K562 (cell line): Measurements from ENCODE around the gene DARS2. TPM values are rescaled to one million over a fixed set of nuclear protein-coding genes. Genes with fewer than 3 reads are reported as not detected.

Source experiments
- ASH1L ChIP-seq: fragments of 450-650 bp; IDR thresholded peaks from 2 replicates; pipeline ENCODE4 v1.6.1; 2018; ENCODE audit warnings: borderline replicate concordance, mild to moderate bottlenecking, low read depth; ENCODE audit not compliant: partially characterized antibody
- ATF7 ChIP-seq: fragments of 450-650 bp; IDR thresholded peaks from 2 replicates; pipeline ENCODE4 v1.7.1; 2014; ENCODE audit warnings: mild to moderate bottlenecking, moderate library complexity
- C11orf30 ChIP-seq: fragments of 450-650 bp; IDR thresholded peaks from 2 replicates; pipeline ENCODE4 v1.6.1; 2016; ENCODE audit warnings: low read depth, mild to moderate bottlenecking
- CREM ChIP-seq: IDR thresholded peaks from 2 replicates; pipeline ENCODE4 v1.6.1; 2014; ENCODE audit warnings: antibody characterized with exemption, low read depth
- ERF ChIP-seq: fragments of 450-650 bp; formaldehyde crosslinking; IDR thresholded peaks from 2 replicates; pipeline ENCODE4 v1.4.0; 2020; ENCODE audit warnings: mild to moderate bottlenecking, mixed read lengths
- ESRRA ChIP-seq: fragments of 450-650 bp; IDR thresholded peaks from 2 replicates; pipeline ENCODE4 v1.6.1; 2014; ENCODE audit warnings: low read depth, mild to moderate bottlenecking, moderate library complexity, borderline replicate concordance
- HNRNPL ChIP-seq: fragments of 200-400 bp; formaldehyde crosslinking; IDR thresholded peaks from 2 replicates; pipeline ENCODE4 v1.6.1; 2017; ENCODE audit warnings: low read depth, mild to moderate bottlenecking, low read length
- LEF1 ChIP-seq: fragments of 450-650 bp; IDR thresholded peaks from 2 replicates; pipeline ENCODE4 v1.6.1; 2016; ENCODE audit warnings: mild to moderate bottlenecking
- NFXL1 ChIP-seq: fragments of 450-650 bp; formaldehyde crosslinking; IDR thresholded peaks from 2 replicates; pipeline ENCODE4 v1.4.0; 2021; ENCODE audit warnings: mild to moderate bottlenecking
- POLR2AphosphoS5 ChIP-seq: IDR thresholded peaks from 2 replicates; pipeline ENCODE4 v1.6.1; 2011; ENCODE audit warnings: mild to moderate bottlenecking, low read depth, low read length, moderate library complexity; ENCODE audit not compliant: control insufficient read depth, insufficient read depth
- RBFOX2 ChIP-seq: fragments of 200-400 bp; formaldehyde crosslinking; IDR thresholded peaks from 2 replicates; pipeline ENCODE4 v1.6.1; 2017; ENCODE audit warnings: low read depth, mild to moderate bottlenecking, low read length, moderate library complexity
- SMARCA5 ChIP-seq: fragments of 450-650 bp; IDR thresholded peaks from 2 replicates; pipeline ENCODE4 v1.6.1; 2016
- TARDBP ChIP-seq: fragments of 450-650 bp; IDR thresholded peaks from 2 replicates; pipeline ENCODE4 v1.6.1; 2016
- TBL1XR1 ChIP-seq, 2 experiments: IDR thresholded peaks; 2 replicates each; pipeline ENCODE4 v1.6.1; 2012; ENCODE audit warnings: improper control_type of control experiment in 2 of 2, low read length in 2 of 2, mild to moderate bottlenecking in 1 of 2
- TRIM28 ChIP-seq: fragments of 450-650 bp; IDR thresholded peaks from 2 replicates; pipeline ENCODE4 v1.6.1; 2017
- U2AF1 ChIP-seq: fragments of 200-400 bp; formaldehyde crosslinking; optimal IDR thresholded peaks from 2 replicates; pipeline ENCODE3; 2017; ENCODE audit warnings: mild to moderate bottlenecking, low read depth, low read length, moderate library complexity
- ZNF146 ChIP-seq: IDR thresholded peaks from one replicate; pipeline ENCODE4 v1.6.1; 2018; ENCODE audit warnings: missing compliant biosample characterization; ENCODE audit not compliant: unreplicated experiment
- ZNF253 ChIP-seq: fragments of 250-450 bp; sonication (Bioruptor Pico); conservative IDR thresholded peaks from 2 replicates; pipeline ENCODE4 v1.6.1; 2021; ENCODE audit warnings: mild to moderate bottlenecking
- ZNF316 ChIP-seq: fragments of 450-650 bp; IDR thresholded peaks from 2 replicates; pipeline ENCODE4 v1.6.1; 2016
- ZNF586 ChIP-seq: fragments of 450-650 bp; formaldehyde crosslinking; conservative IDR thresholded peaks from 2 replicates; pipeline ENCODE4 v1.4.0; 2020; ENCODE audit warnings: mild to moderate bottlenecking, moderate library complexity
- polyA plus RNA-seq, 8 experiments: library from polyadenylated mRNA; depleted of rRNA in 4 of 8; stranded (reverse) in 5 of 8; unstranded in 3 of 8; fragments of >200 nt; fragmentation: Nextera tagmentation in 2 of 8; fragmentation: Illumina TruSeq in 1 of 8; extraction: Ambion mirVana in 2 of 8; extraction: Trizol in 1 of 8; gene quantifications; 2 replicates each; pipeline versions ENCODE4 v1.2.1 to v1.2.3, GENCODE V29; 2011 to 2014; ENCODE audit warnings: inconsistent platforms in 1 of 8, missing spikeins in 1 of 8
- total RNA-seq, 7 experiments: library from RNA; depleted of rRNA in 6 of 7; stranded (reverse); fragments of >200 nt in 6 of 7; fragmentation: Illumina TruSeq in 2 of 7; extraction: Trizol in 2 of 7; gene quantifications; 2 replicates each; pipeline versions ENCODE4 v1.2.1 to v1.2.3, GENCODE V29; 2011 to 2021; ENCODE audit warnings: low replicate concordance in 1 of 7
- TF ChIP-seq, protein P1 (sequence below): fragments of 450-650 bp; formaldehyde crosslinking; IDR thresholded peaks from 2 replicates; pipeline ENCODE4 v1.4.0; 2020; ENCODE audit warnings: mild to moderate bottlenecking, moderate library complexity
- TF ChIP-seq, protein P2 (sequence below), 2 experiments: fragments of 450-650 bp; conservative IDR thresholded peaks; 2 replicates each; pipeline ENCODE4 v1.6.1; 2017; ENCODE audit warnings: mild to moderate bottlenecking in 2 of 2, moderate library complexity in 2 of 2
- TF ChIP-seq, protein P3 (sequence below): fragments of 450-650 bp; IDR thresholded peaks from 2 replicates; pipeline ENCODE4 v1.6.1; 2016; ENCODE audit warnings: missing biosample characterization, missing genetic modification characterization

Gene DARS2
- total and polyA plus RNA-seq, 9 of the 15 experiments (the other 6 are each of a cell fraction or from before 2014, with no cell fraction given), result 36.4 to 96.7 (median 68.6) TPM

DNA sequence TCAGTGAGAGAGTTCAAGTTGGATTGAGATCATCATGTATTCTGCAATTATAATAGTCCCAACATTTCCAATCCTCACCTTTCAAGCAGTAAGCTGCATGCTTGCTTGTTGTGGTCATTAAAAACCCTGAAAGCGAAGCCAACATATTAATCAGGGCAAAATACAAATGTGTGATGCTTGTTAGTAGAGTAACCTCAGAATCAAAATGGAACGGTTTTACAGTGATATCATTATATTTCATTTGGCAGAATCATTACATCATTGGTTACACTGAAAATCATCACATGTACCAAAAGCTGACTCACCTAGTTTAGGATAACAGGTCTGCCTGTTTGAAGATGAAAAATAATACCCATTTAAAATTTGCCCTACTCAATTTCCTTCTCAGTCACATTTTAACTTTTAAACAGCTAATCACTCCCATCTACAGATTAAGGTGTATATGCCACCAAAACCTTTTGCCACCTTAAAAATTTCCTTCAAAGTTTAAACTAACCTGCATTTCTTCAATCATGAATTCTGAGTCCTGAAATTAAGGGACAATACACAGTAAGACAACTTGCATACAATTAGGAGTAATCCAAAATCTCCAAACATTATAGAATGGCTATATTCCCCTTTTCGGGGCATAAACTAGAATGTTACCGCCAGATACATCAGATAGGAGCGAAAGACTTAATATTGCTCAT, 39.9 kb downstream of the DARS2 start (continued):
- TF ChIP-seq RBFOX2 (peak; percentile 65), ASH1L (peak; percentile 24), TARDBP (0 out of 2 replicates have a peak, but pooled peaks have one; percentile 22), NFXL1 (0 out of 2 replicates have a peak, but pooled peaks have one; percentile 39), ZNF586 (peak; percentile 54; the same call in 1 of the 2 replicates), HNRNPL (peak; percentile 47; the same call in 1 of the 2 replicates), U2AF1 (peak; percentile 38), ERF (CRISPR knock-in tag) (no peak), ZNF316 (peak; percentile 64), ZNF146 (CRISPR knock-in tag) (no peak), C11orf30 (peak; percentile 63), TRIM28 (0 out of 2 replicates have a peak, but pooled peaks have one; percentile 22), ESRRA (0 out of 2 replicates have a peak, but pooled peaks have one; percentile 33), ATF7 (peak; percentile 47; the same call in 1 of the 2 replicates), LEF1 (0 out of 2 replicates have a peak, but pooled peaks have one; percentile 12), ZNF253 (no peak), SMARCA5 (no peak), CREM (no peak), TBL1XR1 (IDR thresholded peaks at IDR 0.05; ENCODE audit: low read length in 2 of 2) (0 out of 4 replicates have a peak, but pooled peaks of 1 of the 2 experiments have one; percentile 17), POLR2AphosphoS5 (peak; percentile 30; the same call in 1 of the 2 replicates)
- TF ChIP-seq, protein P1, sequence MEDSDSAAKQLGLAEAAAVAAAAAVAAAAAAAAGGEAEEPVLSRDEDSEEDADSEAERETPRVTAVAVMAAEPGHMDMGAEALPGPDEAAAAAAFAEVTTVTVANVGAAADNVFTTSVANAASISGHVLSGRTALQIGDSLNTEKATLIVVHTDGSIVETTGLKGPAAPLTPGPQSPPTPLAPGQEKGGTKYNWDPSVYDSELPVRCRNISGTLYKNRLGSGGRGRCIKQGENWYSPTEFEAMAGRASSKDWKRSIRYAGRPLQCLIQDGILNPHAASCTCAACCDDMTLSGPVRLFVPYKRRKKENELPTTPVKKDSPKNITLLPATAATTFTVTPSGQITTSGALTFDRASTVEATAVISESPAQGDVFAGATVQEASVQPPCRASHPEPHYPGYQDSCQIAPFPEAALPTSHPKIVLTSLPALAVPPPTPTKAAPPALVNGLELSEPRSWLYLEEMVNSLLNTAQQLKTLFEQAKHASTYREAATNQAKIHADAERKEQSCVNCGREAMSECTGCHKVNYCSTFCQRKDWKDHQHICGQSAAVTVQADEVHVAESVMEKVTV (CRISPR knock-in tag), result peak; percentile 9; the same call in 1 of the 2 replicates
- TF ChIP-seq, protein P2, sequence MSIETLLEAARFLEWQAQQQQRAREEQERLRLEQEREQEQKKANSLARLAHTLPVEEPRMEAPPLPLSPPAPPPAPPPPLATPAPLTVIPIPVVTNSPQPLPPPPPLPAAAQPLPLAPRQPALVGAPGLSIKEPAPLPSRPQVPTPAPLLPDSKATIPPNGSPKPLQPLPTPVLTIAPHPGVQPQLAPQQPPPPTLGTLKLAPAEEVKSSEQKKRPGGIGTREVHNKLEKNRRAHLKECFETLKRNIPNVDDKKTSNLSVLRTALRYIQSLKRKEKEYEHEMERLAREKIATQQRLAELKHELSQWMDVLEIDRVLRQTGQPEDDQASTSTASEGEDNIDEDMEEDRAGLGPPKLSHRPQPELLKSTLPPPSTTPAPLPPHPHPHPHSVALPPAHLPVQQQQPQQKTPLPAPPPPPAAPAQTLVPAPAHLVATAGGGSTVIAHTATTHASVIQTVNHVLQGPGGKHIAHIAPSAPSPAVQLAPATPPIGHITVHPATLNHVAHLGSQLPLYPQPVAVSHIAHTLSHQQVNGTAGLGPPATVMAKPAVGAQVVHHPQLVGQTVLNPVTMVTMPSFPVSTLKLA (conservative IDR thresholded peaks at IDR 0.05), result peak in 1 of 2 experiments; percentile 9; a peak in 1 of 4 replicates
- TF ChIP-seq, protein P3, sequence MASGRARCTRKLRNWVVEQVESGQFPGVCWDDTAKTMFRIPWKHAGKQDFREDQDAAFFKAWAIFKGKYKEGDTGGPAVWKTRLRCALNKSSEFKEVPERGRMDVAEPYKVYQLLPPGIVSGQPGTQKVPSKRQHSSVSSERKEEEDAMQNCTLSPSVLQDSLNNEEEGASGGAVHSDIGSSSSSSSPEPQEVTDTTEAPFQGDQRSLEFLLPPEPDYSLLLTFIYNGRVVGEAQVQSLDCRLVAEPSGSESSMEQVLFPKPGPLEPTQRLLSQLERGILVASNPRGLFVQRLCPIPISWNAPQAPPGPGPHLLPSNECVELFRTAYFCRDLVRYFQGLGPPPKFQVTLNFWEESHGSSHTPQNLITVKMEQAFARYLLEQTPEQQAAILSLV (tag), result no peak
